ENCODE results near the gene TMEM89. TPM values are rescaled to one million over a fixed set of nuclear protein-coding genes. Genes with fewer than 3 reads are reported as not detected.

TMEM89 gene
- total and polyA plus RNA-seq, 2 donors (not counting 1 experiment from before 2014, with no cell fraction given), result not detected

DNA sequence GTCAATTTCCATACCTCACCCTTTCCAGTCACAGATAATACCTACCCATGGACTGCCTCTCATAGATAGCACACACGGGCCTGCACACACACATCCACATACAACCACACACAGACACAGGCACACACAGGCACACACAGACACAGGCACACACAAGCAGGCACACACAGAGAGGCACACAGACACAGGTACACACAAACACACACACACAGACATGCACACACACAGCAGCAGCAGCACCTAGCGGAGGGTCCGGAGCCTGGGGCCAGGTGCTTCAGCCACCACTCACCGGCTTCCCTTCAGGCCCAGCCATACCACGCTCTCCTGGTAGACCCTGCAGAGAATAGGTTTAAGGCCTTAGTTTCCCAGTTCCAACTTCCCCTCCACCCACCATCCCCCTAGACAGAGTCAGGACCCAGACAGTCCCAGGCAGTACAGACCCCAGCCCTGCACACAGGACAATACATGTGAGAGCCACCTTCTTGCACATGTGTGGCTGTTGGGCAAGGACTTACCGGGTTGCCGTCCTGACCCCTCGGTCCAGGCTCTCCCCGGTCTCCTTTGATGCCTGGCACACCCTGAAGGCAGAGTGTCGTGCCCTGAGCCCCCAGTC, 47.5 kb downstream of the TMEM89 start:
- Histone ChIP-seq H3K9ac (ENCODE audit: low read length) (no peak overlapping the region), H2AFZ (ENCODE audit: insufficient read depth, low read depth, low read length, poor library complexity, severe bottlenecking) (no peak overlapping the region), H3K4me1 (ENCODE audit: control insufficient read depth in 2 of 2, insufficient read depth in 2 of 2, low read length in 2 of 2) (no peaks in the 10 kb centered on the region), H3K4me3 (ENCODE audit: control extremely low read depth in 1 of 5, extremely low read depth in 1 of 5, insufficient read depth in 1 of 5, low read depth in 2 of 5, low read length in 4 of 5) (no peak overlapping the region), H3K36me3 (replicated peaks in 1 of 2; ENCODE audit: control extremely low read depth in 1 of 2, control insufficient read depth in 1 of 2, extremely low read depth in 1 of 2, insufficient read depth in 2 of 2, low read length in 1 of 2) (no peaks in the 10 kb centered on the region), H3K27me3 (replicated peaks in 1 of 4; ENCODE audit: control extremely low read depth in 1 of 4, control insufficient read depth in 3 of 4, insufficient read depth in 4 of 4, low read length in 3 of 4) (no peaks in the 10 kb centered on the region), H3K79me2 (ENCODE audit: control insufficient read depth, insufficient read depth, low read length) (no peaks in the 10 kb centered on the region), H4K20me1 (ENCODE audit: control insufficient read depth, insufficient read depth, low read length, poor library complexity, severe bottlenecking) (no peaks in the 10 kb centered on the region), H3K27ac (ENCODE audit: low read length in 2 of 2) (no peak overlapping the region), H3K4me2 (replicated peaks; ENCODE audit: low read depth, low read length, poor library complexity, severe bottlenecking) (no peak overlapping the region), H3K9me3 (ENCODE audit: control extremely low read depth in 1 of 3, control insufficient read depth in 2 of 3, insufficient read depth in 1 of 3, low read length in 2 of 3) (no peaks in the 10 kb centered on the region)
- Mint-ChIP-seq H3K27me3 (no peaks in the 10 kb centered on the region), H3K4me3 (no peak overlapping the region), H3K27ac (no peak overlapping the region), H3K9me3 (ENCODE audit: insufficient read depth) (no peaks in the 10 kb centered on the region), H3K4me1 (no peaks in the 10 kb centered on the region)
- CTCF ChIA-PET, result no interaction called here
- TF ChIP-seq EZH2 (IDR thresholded peaks at IDR 0.05; ENCODE audit: borderline replicate concordance, insufficient read depth, low read depth, low read length, poor library complexity, severe bottlenecking), result no peak
- TF ChIP-seq, protein P1, sequence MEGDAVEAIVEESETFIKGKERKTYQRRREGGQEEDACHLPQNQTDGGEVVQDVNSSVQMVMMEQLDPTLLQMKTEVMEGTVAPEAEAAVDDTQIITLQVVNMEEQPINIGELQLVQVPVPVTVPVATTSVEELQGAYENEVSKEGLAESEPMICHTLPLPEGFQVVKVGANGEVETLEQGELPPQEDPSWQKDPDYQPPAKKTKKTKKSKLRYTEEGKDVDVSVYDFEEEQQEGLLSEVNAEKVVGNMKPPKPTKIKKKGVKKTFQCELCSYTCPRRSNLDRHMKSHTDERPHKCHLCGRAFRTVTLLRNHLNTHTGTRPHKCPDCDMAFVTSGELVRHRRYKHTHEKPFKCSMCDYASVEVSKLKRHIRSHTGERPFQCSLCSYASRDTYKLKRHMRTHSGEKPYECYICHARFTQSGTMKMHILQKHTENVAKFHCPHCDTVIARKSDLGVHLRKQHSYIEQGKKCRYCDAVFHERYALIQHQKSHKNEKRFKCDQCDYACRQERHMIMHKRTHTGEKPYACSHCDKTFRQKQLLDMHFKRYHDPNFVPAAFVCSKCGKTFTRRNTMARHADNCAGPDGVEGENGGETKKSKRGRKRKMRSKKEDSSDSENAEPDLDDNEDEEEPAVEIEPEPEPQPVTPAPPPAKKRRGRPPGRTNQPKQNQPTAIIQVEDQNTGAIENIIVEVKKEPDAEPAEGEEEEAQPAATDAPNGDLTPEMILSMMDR (IDR thresholded peaks at IDR 0.05), result no peak
- DNase-seq, result no peak
- POLR2A ChIA-PET, result no interaction called here
- no peak for ATAC-seq (ENCODE audit: low read depth)
- 92% methylated on average over 10 of the region's 10 CpGs for WGBS (ENCODE audit: insufficient coverage)
- intact Hi-C loops (cut with micrococcal nuclease), result no loop called here

GRCh38 chr3:48572517-48572916, 49.1 kb downstream of the TMEM89 start:
- Histone ChIP-seq H3K9me3 (ENCODE audit: control extremely low read depth in 1 of 3, control insufficient read depth in 2 of 3, insufficient read depth in 1 of 3, low read length in 2 of 3) (no peaks in the 10 kb centered on the region), H2AFZ (ENCODE audit: insufficient read depth, low read depth, low read length, poor library complexity, severe bottlenecking) (no peak overlapping the region), H3K36me3 (replicated peaks in 1 of 2; ENCODE audit: control extremely low read depth in 1 of 2, control insufficient read depth in 1 of 2, extremely low read depth in 1 of 2, insufficient read depth in 2 of 2, low read length in 1 of 2) (no peaks in the 10 kb centered on the region), H3K27me3 (replicated peaks in 1 of 4; ENCODE audit: control extremely low read depth in 1 of 4, control insufficient read depth in 3 of 4, insufficient read depth in 4 of 4, low read length in 3 of 4) (no peaks in the 10 kb centered on the region), H3K4me3 (ENCODE audit: control extremely low read depth in 1 of 5, extremely low read depth in 1 of 5, insufficient read depth in 1 of 5, low read depth in 2 of 5, low read length in 4 of 5) (no peak overlapping the region), H3K79me2 (ENCODE audit: control insufficient read depth, insufficient read depth, low read length) (no peaks in the 10 kb centered on the region), H3K27ac (ENCODE audit: low read length in 2 of 2) (no peak overlapping the region), H4K20me1 (ENCODE audit: control insufficient read depth, insufficient read depth, low read length, poor library complexity, severe bottlenecking) (no peaks in the 10 kb centered on the region), H3K9ac (ENCODE audit: low read length) (no peak overlapping the region), H3K4me2 (replicated peaks; ENCODE audit: low read depth, low read length, poor library complexity, severe bottlenecking) (no peak overlapping the region), H3K4me1 (ENCODE audit: control insufficient read depth in 2 of 2, insufficient read depth in 2 of 2, low read length in 2 of 2) (no peaks in the 10 kb centered on the region)
- no peaks in the 10 kb centered on the region for H3K4me1 Mint-ChIP-seq
- 91% methylated on average over 5 of the region's 7 CpGs for WGBS (ENCODE audit: insufficient coverage)
- POLR2A ChIA-PET, result no interaction called here
- DNase-seq, result no peak
- no peaks in the 10 kb centered on the region for H3K9me3 Mint-ChIP-seq (ENCODE audit: insufficient read depth)
- no peaks in the 10 kb centered on the region for H3K27me3 Mint-ChIP-seq
- no peak for ATAC-seq (ENCODE audit: low read depth)
- TF ChIP-seq, protein P1 (IDR thresholded peaks at IDR 0.05), result no peak
- no peak for TF ChIP-seq EZH2 (IDR thresholded peaks at IDR 0.05; ENCODE audit: borderline replicate concordance, insufficient read depth, low read depth, low read length, poor library complexity, severe bottlenecking)
- intact Hi-C loops (cut with micrococcal nuclease), result no loop called here
- CTCF ChIA-PET, result no interaction called here
- no peak overlapping the region for H3K4me3 Mint-ChIP-seq
- H3K27ac Mint-ChIP-seq, result no peak overlapping the region
